ENCODE data around the gene CCSER2.

DNA sequence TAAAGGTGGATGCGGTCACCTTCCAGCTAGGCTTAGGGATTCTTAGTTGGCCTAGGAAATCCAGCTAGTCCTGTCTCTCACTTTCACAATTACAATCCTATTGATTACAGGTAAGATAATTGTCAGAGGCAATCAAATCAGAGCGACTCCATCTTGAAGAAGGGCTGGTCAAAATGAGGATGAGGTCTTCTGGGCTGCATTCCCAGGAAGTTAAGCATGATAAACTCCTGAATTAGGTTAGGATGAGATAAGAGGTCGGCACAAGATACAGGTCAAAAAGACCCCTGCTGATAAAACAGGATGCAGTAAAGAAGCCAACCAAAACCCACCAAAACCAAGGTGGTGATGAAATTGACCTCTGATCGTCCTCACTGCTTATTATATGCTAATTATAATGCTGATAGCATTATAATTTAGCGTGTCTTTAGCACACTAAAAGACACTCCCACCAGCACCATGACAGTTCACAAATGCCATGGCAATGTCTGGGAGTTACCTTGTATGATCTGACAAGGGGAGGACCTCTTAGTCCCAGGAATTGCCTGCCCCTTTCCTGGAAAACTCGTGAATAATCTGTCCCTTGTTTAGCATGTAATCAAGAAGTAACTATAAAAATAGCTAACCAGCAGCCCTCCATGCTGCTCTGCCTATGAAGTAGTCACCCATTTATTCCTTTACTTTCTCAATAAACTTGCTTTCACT is 237.6 kb downstream of the CCSER2 start:
- TF ChIP-seq EZH2phosphoT487 (IDR thresholded peaks at IDR 0.05; ENCODE audit: insufficient read depth, low read depth) (no peak), EZH2 (IDR thresholded peaks at IDR 0.05; ENCODE audit: insufficient read depth, poor library complexity, severe bottlenecking) (no peak)
